Measurements from ENCODE around the gene CCDC85C. TPM values are rescaled to one million over a fixed set of nuclear protein-coding genes. Genes with fewer than 3 reads are reported as not detected.

CCDC85C gene
- total RNA-seq, 6 donors from 2014 or later: 5.2 to 31.0 (median 20.4) TPM

DNA sequence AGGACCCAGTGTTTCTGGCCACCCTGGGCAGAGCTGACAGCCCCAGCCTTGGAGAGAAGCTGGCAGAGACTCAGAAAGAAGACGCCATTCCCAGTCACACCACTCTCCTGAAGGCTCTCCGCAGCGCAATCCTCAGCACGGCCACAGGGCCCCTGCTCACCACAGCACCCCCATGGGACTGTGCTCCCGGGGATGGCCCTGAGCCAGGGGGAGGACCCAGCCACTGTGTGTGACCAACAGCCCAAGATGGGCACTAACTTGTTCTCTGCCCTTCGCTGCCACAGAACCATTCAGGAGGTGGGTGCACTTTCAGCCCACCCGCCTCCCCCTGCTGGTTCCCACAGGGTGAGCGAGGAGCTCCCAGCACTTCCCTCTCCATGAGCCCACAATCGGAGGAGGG, 65.7 kb downstream of the CCDC85C start:
- Histone ChIP-seq H3K36me3 (no peaks in the 10 kb centered on the region), H3K27ac (no peak overlapping the region), H3K9me3 (no peaks in the 10 kb centered on the region), H3K27me3 (no peaks in the 10 kb centered on the region), H3K4me1 (peaks cover 7 to 40% (median 21%) of the 10 kb centered on the region in 4 donors), H3K4me3 (no peak overlapping the region)
- DNase-seq: peak in 1 of 2 donors; percentile 65
- ATAC-seq (ENCODE audit: low FRiP score in 2 of 2): no peak
- WGBS, 2 donors: 82 to 100% methylated on average over 1 to 9 of the region's 9 CpGs
- TF ChIP-seq EP300 (IDR thresholded peaks at IDR 0.05) (no peak), POLR2AphosphoS5 (IDR thresholded peaks at IDR 0.05) (no peak), POLR2A (IDR thresholded peaks at IDR 0.05) (no peak)

DNA sequence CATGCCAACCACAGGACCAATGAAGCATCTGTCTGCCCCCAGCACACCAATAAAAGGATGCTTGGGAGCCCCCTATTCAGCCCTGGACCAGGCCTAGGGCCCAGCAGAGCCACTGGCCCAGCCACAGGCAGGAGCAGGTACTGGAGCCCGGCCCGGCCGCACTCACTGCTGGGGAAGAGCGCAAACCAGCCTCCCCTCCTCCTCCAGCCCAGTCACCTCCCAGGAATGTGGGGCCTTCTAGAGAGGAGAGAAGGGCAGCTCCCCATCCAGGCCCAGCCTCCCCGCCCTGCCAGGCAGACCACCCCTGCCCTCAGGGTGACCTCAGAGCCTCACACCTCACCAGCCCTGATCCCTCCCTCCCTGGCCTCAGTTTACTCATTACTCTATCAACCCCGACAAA, 66.6 kb downstream of the CCDC85C start:
- Histone ChIP-seq H3K4me1 (peaks cover 7 to 40% (median 20%) of the 10 kb centered on the region in 4 donors), H3K27me3 (no peaks in the 10 kb centered on the region), H3K36me3 (no peaks in the 10 kb centered on the region), H3K9me3 (no peaks in the 10 kb centered on the region), H3K27ac (no peak overlapping the region), H3K4me3 (no peak overlapping the region)
- DNase-seq (peak in 1 of 2 donors; percentile 78), ATAC-seq (ENCODE audit: low FRiP score in 2 of 2) (peak; percentile 23 to 43)
- TF ChIP-seq POLR2A (IDR thresholded peaks at IDR 0.05): no peak
- TF ChIP-seq CTCF (IDR thresholded peaks at IDR 0.05): no peak
- 88 to 91% methylated on average over 2 to 6 of the region's 6 CpGs for WGBS, 2 donors

- no peak for TF ChIP-seq POLR2A (IDR thresholded peaks at IDR 0.05)
- TF ChIP-seq CTCF (IDR thresholded peaks at IDR 0.05): no peak
- no peak for TF ChIP-seq POLR2AphosphoS5 (IDR thresholded peaks at IDR 0.05)
- TF ChIP-seq EP300 (IDR thresholded peaks at IDR 0.05): no peak
- Histone ChIP-seq H3K27ac (no peak overlapping the region), H3K4me3 (no peak overlapping the region), H3K27me3 (no peaks in the 10 kb centered on the region), H3K9me3 (no peaks in the 10 kb centered on the region), H3K36me3 (no peaks in the 10 kb centered on the region), H3K4me1 (peaks cover 3 to 30% (median 13%) of the 10 kb centered on the region in 4 donors)
- peak in 1 of 2 donors; percentile 81 for DNase-seq
- 90 to 93% methylated on average over 9 to 24 of the region's 24 CpGs for WGBS, 2 donors
- ATAC-seq (ENCODE audit: low FRiP score in 2 of 2): no peak
These were observed 67.9 kb downstream of the CCDC85C start for GRCh38 chr14:99535908-99536778.

DNA sequence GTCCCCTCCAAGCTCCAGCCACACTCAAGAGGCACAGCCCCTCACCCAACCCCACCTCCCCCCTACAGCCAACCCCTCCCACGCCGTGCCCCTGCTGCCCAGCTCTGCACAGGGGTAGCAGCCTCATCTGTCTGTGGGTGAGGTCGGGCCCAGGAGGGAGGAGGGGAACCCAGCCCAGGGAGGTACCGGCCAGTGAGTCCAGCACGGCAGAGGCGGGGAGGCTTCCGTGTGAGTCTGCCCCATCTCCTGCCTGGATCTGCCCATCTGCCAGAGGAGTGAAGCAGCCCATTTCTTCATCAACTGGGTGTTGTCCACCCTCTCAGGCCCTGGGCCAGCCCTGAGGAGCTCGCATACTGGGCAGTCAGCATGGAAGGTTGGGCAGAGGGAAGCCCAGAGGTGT, 68.6 kb downstream of the CCDC85C start:
- H3K27ac ChIP-seq: no peak overlapping the region
- no peaks in the 10 kb centered on the region for H3K9me3 ChIP-seq
- 82% methylated on average over 8 of the region's 8 CpGs; no CpG with 5 or more reads in 1 of the 2 donors for WGBS, 2 donors
- H3K4me3 ChIP-seq: no peak overlapping the region
- no peaks in the 10 kb centered on the region for H3K36me3 ChIP-seq
- ATAC-seq (ENCODE audit: low FRiP score in 2 of 2): no peak
- H3K4me1 ChIP-seq: peaks cover 3 to 25% (median 9%) of the 10 kb centered on the region in 4 donors
- no peak for DNase-seq
- H3K27me3 ChIP-seq: no peaks in the 10 kb centered on the region
- TF ChIP-seq CTCF (IDR thresholded peaks at IDR 0.05) (no peak), EP300 (IDR thresholded peaks at IDR 0.05) (no peak), POLR2A (IDR thresholded peaks at IDR 0.05) (no peak), POLR2AphosphoS5 (IDR thresholded peaks at IDR 0.05) (no peak)

- H3K4me1 ChIP-seq: peaks cover 0 to 19% (median 4%) of the 10 kb centered on the region in 4 donors
- ATAC-seq (ENCODE audit: low FRiP score in 2 of 2): no peak
- peak in 1 of 2 donors; percentile 56 for DNase-seq
- WGBS, 2 donors: 88% methylated on average over 13 of the region's 13 CpGs; no CpG with 5 or more reads in 1 of the 2 donors
- H3K4me3 ChIP-seq: no peak overlapping the region
- no peak overlapping the region for H3K27ac ChIP-seq
- no peak for TF ChIP-seq EP300 (IDR thresholded peaks at IDR 0.05)
- TF ChIP-seq CTCF (IDR thresholded peaks at IDR 0.05): no peak
- TF ChIP-seq POLR2AphosphoS5 (IDR thresholded peaks at IDR 0.05): no peak
- no peak for TF ChIP-seq POLR2A (IDR thresholded peaks at IDR 0.05)
- no peaks in the 10 kb centered on the region for H3K9me3 ChIP-seq
- H3K27me3 ChIP-seq: no peaks in the 10 kb centered on the region
- no peaks in the 10 kb centered on the region for H3K36me3 ChIP-seq
These were observed 69.1 kb downstream of the CCDC85C start for GRCh38 chr14:99534863-99535262.
